ENCODE measurements around the gene TIPARP.
A peak's percentile ranks its signal among the peaks of the same experiment; 100 is the strongest.

The TIPARP gene

GRCh38 chr3:156631323-156631722, 43.1 kb upstream of the TIPARP start (continued):
- TF ChIP-seq HIC1 (tag by site-specific recombination; IDR thresholded peaks at IDR 0.05) = no peak
- 0 out of 2 replicates have a peak, but pooled peaks have one; percentile 5 for TF ChIP-seq GFI1B (tag by site-specific recombination; IDR thresholded peaks at IDR 0.05)
- TF ChIP-seq REPIN1 (tag by site-specific recombination; IDR thresholded peaks at IDR 0.05; ENCODE audit: low read depth) = no peak

- no peak for TF ChIP-seq GLIS1 (tag by site-specific recombination; IDR thresholded peaks at IDR 0.05)
- no peak for TF ChIP-seq ZNF518A (tag by site-specific recombination; conservative IDR thresholded peaks at IDR 0.05; ENCODE audit: low read depth)
- no peak for TF ChIP-seq HOXD13 (CRISPR knock-in tag; IDR thresholded peaks at IDR 0.05; ENCODE audit: borderline replicate concordance)
- no peak for TF ChIP-seq ZNF624 (tag by site-specific recombination; IDR thresholded peaks at IDR 0.05)
- TF ChIP-seq GLIS2 (tag by site-specific recombination; IDR thresholded peaks at IDR 0.05) = no peak
- TF ChIP-seq ZNF174 (tag by site-specific recombination; IDR thresholded peaks at IDR 0.05) = no peak
- no peak for TF ChIP-seq ZNF366 (tag by site-specific recombination; conservative IDR thresholded peaks at IDR 0.05)
- TF ChIP-seq ZNF223 (tag by site-specific recombination; IDR thresholded peaks at IDR 0.05) = no peak
- no peak for TF ChIP-seq ZBTB10 (tag by site-specific recombination; IDR thresholded peaks at IDR 0.05)
- TF ChIP-seq ZNF521 (tag by site-specific recombination; IDR thresholded peaks at IDR 0.05) = no peak
- TF ChIP-seq PRDM10 (tag by site-specific recombination; IDR thresholded peaks at IDR 0.05) = no peak
- H3K27ac ChIP-seq (ENCODE audit: extremely low read depth, low read depth, low read length) = no peak overlapping the region
- H3K4me3 ChIP-seq (ENCODE audit: low read depth, low read length) = no peak overlapping the region
- H3K36me3 ChIP-seq (ENCODE audit: control insufficient read depth in 2 of 2, insufficient read depth in 1 of 2, low read length in 2 of 2) = no peaks in the 10 kb centered on the region
- CTCF ChIA-PET = no interaction called here
- H3K9me3 ChIP-seq (ENCODE audit: control insufficient read depth, insufficient read depth, low read depth, low read length) = no peaks in the 10 kb centered on the region
- POLR2A ChIA-PET = no interaction called here
- peaks cover 8% of the 10 kb centered on the region; the same call in 1 of the 2 replicates for H3K4me1 ChIP-seq (ENCODE audit: control insufficient read depth, insufficient read depth, low read length)
Measured at GRCh38 chr3:156632601-156633000, 41.8 kb upstream of the TIPARP start.

Measured in HEK293 (cell line).